ENCODE results near the gene ASIC3.

ASIC3 gene

DNA sequence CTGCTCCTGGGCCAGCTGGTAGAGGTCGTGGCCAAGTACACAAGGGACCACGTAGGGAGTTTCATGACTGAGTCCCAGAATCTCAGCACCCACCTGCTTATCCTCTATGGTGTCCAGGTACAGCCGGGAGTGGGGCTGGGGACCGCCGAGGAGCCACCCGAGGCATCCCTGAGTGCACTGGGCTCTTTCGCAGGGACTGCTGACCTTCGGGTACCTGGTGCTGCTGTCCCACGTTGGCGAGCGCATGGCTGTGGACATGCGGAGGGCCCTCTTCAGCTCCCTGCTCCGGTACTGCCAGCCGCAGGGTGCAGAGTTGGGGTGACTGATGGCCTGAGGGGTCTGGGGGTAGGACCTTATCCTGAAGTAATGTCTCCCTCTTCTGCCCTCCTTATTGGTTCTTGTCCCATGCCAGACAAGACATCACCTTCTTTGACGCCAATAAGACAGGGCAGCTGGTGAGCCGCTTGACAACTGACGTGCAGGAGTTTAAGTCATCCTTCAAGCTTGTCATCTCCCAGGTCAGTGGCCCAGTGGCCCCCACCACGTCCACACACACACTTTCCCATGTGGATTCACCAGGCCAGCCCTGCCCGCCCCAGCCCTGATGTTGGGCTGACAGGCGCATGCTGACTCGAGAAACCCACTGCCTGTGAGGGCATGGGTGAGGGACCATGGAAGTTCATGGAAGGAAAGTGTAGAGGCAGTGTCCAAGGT, 13.9 kb upstream of the ASIC3 start:
- 97% methylated on average over 20 of the region's 21 CpGs for WGBS
- no peak for DNase-seq
- Histone ChIP-seq H3K4me3 (ENCODE audit: insufficient read depth in 1 of 2, low read depth in 1 of 2, low read length in 2 of 2) (no peak overlapping the region), H2AFZ (ENCODE audit: low read depth, low read length) (no peak overlapping the region), H2BK120ac (ENCODE audit: low read depth, low read length) (no peak overlapping the region), H3K36me3 (ENCODE audit: control insufficient read depth in 1 of 2, insufficient read depth in 2 of 2, low read depth in 1 of 2, low read length in 2 of 2) (peaks cover 48 to 53% of the 10 kb centered on the region in 2 experiments), H3K79me1 (replicated peaks; ENCODE audit: low read length, poor library complexity, severe bottlenecking) (peaks cover 21% of the 10 kb centered on the region), H4K8ac (ENCODE audit: low read length) (no peak overlapping the region), H2BK15ac (ENCODE audit: low read depth, poor library complexity, severe bottlenecking) (no peak overlapping the region), H2BK5ac (ENCODE audit: low read depth, low read length, poor library complexity, severe bottlenecking) (no peak overlapping the region), H4K91ac (ENCODE audit: low read length) (no peak overlapping the region), H3K18ac (ENCODE audit: low read depth in 1 of 2, low read length in 2 of 2) (no peak overlapping the region), H3K4ac (ENCODE audit: low read depth in 1 of 2, low read length in 2 of 2) (no peak overlapping the region), H2BK12ac (ENCODE audit: low read length in 2 of 2) (no peak overlapping the region), H3K27me3 (ENCODE audit: control insufficient read depth in 1 of 2, insufficient read depth in 1 of 2, low read length in 2 of 2) (no peaks in the 10 kb centered on the region), H3K14ac (ENCODE audit: low read length in 2 of 2) (no peak overlapping the region), H3K9me3 (ENCODE audit: control insufficient read depth, low read length) (no peaks in the 10 kb centered on the region), H3K4me2 (ENCODE audit: low read length, poor library complexity, severe bottlenecking) (no peak overlapping the region), H2AK5ac (ENCODE audit: low read length, severe bottlenecking) (no peak overlapping the region), H3K4me1 (ENCODE audit: control insufficient read depth, insufficient read depth, low read depth, low read length) (peaks cover 17% of the 10 kb centered on the region), H3K27ac (ENCODE audit: low read length, poor library complexity, severe bottlenecking) (no peak overlapping the region), H3K23ac (ENCODE audit: low read length in 2 of 2) (no peak overlapping the region), H3K9ac (ENCODE audit: low read length) (no peak overlapping the region)

DNA sequence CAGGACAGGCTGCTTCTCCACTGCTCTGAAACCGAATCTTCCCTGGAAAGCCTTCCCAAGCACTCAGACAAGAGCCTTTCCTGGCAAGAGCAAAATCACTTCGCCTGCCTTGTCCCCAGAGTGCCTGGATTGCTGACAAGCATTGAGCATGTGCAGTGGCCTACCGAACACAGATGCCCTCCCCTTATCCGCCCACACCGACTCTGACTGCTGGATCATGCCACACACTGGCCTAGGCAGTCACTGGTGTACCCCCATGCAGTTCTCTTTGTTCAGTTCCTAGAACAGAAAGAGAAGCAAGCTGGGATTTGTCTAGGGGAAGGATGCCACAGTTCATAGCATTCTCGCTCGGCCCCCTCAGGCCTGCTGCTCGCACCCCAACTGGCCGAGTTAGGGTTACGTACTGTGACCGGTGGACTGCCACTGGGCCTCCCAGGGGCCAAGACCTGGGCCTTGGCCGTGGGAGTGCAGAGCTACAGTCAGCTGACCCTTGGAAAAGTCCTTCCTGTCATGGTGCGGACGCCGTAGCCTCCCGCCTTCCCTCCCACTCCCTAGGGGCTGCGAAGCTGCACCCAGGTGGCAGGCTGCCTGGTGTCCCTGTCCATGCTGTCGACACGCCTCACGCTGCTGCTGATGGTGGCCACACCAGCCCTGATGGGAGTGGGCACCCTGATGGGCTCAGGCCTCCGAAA, 13.2 kb upstream of the ASIC3 start:
- H2BK5ac ChIP-seq (ENCODE audit: low read depth, low read length, poor library complexity, severe bottlenecking): no peak overlapping the region
- no peak overlapping the region for H3K4ac ChIP-seq (ENCODE audit: low read depth in 1 of 2, low read length in 2 of 2)
- no peak overlapping the region for H2BK15ac ChIP-seq (ENCODE audit: low read depth, poor library complexity, severe bottlenecking)
- H3K27me3 ChIP-seq (ENCODE audit: control insufficient read depth in 1 of 2, insufficient read depth in 1 of 2, low read length in 2 of 2): no peaks in the 10 kb centered on the region
- H3K18ac ChIP-seq (ENCODE audit: low read depth in 1 of 2, low read length in 2 of 2): no peak overlapping the region
- no peak for DNase-seq
- H2AFZ ChIP-seq (ENCODE audit: low read depth, low read length): no peak overlapping the region
- H3K4me1 ChIP-seq (ENCODE audit: control insufficient read depth, insufficient read depth, low read depth, low read length): peaks cover 23% of the 10 kb centered on the region
- H3K9ac ChIP-seq (ENCODE audit: low read length): no peak overlapping the region
- H4K8ac ChIP-seq (ENCODE audit: low read length): no peak overlapping the region
- H4K91ac ChIP-seq (ENCODE audit: low read length): no peak overlapping the region
- no peak overlapping the region for H2AK5ac ChIP-seq (ENCODE audit: low read length, severe bottlenecking)
- H3K4me2 ChIP-seq (ENCODE audit: low read length, poor library complexity, severe bottlenecking): no peak overlapping the region
- 93% methylated on average over 20 of the region's 21 CpGs for WGBS
- H3K27ac ChIP-seq (ENCODE audit: low read length, poor library complexity, severe bottlenecking): no peak overlapping the region
- no peak overlapping the region for H3K4me3 ChIP-seq (ENCODE audit: insufficient read depth in 1 of 2, low read depth in 1 of 2, low read length in 2 of 2)
- no peak overlapping the region for H3K14ac ChIP-seq (ENCODE audit: low read length in 2 of 2)
- no peak overlapping the region for H2BK120ac ChIP-seq (ENCODE audit: low read depth, low read length)
- peak overlapping the region in 1 of 2 experiments; percentile 12 for H2BK12ac ChIP-seq (ENCODE audit: low read length in 2 of 2)
- H3K23ac ChIP-seq (ENCODE audit: low read length in 2 of 2): no peak overlapping the region
- no peaks in the 10 kb centered on the region for H3K9me3 ChIP-seq (ENCODE audit: control insufficient read depth, low read length)
- H3K79me1 ChIP-seq (replicated peaks; ENCODE audit: low read length, poor library complexity, severe bottlenecking): peaks cover 20% of the 10 kb centered on the region
- peaks cover 48 to 53% of the 10 kb centered on the region in 2 experiments for H3K36me3 ChIP-seq (ENCODE audit: control insufficient read depth in 1 of 2, insufficient read depth in 2 of 2, low read depth in 1 of 2, low read length in 2 of 2)

DNA sequence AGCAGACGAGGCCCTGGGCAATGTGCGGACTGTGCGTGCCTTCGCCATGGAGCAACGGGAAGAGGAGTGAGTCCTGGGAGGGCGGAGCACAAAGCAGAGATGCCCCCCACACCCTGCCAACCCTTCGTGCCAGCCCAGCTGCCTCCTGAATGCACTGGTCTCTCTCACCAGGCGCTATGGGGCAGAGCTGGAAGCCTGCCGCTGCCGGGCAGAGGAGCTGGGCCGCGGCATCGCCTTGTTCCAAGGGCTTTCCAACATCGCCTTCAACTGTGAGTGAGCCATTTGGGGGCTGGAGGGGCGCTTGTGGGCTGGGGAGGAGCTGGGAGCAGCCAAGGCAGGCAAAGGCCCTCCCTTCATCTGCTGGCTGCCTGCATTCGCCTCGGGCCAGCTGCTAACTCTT, 12.4 kb upstream of the ASIC3 start:
- 96% methylated on average over 17 of the region's 17 CpGs for WGBS
- no peak overlapping the region for H3K27ac ChIP-seq (ENCODE audit: low read length, poor library complexity, severe bottlenecking)
- DNase-seq: no peak

More for the DNA sequence above, 12.4 kb upstream of the ASIC3 start:
- H4K8ac ChIP-seq (ENCODE audit: low read length): no peak overlapping the region
- H2AFZ ChIP-seq (ENCODE audit: low read depth, low read length): no peak overlapping the region
- no peak overlapping the region for H3K4me3 ChIP-seq (ENCODE audit: insufficient read depth in 1 of 2, low read depth in 1 of 2, low read length in 2 of 2)
- no peak overlapping the region for H3K23ac ChIP-seq (ENCODE audit: low read length in 2 of 2)
- H3K9ac ChIP-seq (ENCODE audit: low read length): no peak overlapping the region
- no peak overlapping the region for H3K18ac ChIP-seq (ENCODE audit: low read depth in 1 of 2, low read length in 2 of 2)
- no peak overlapping the region for H3K4me2 ChIP-seq (ENCODE audit: low read length, poor library complexity, severe bottlenecking)
- no peaks in the 10 kb centered on the region for H3K27me3 ChIP-seq (ENCODE audit: control insufficient read depth in 1 of 2, insufficient read depth in 1 of 2, low read length in 2 of 2)
- no peak overlapping the region for H2BK5ac ChIP-seq (ENCODE audit: low read depth, low read length, poor library complexity, severe bottlenecking)
- H3K36me3 ChIP-seq (ENCODE audit: control insufficient read depth in 1 of 2, insufficient read depth in 2 of 2, low read depth in 1 of 2, low read length in 2 of 2): peaks cover 53 to 55% of the 10 kb centered on the region in 2 experiments
- H2BK15ac ChIP-seq (ENCODE audit: low read depth, poor library complexity, severe bottlenecking): no peak overlapping the region
- H3K4ac ChIP-seq (ENCODE audit: low read depth in 1 of 2, low read length in 2 of 2): no peak overlapping the region
- H3K9me3 ChIP-seq (ENCODE audit: control insufficient read depth, low read length): no peaks in the 10 kb centered on the region
- peaks cover 20% of the 10 kb centered on the region for H3K79me1 ChIP-seq (replicated peaks; ENCODE audit: low read length, poor library complexity, severe bottlenecking)
- H3K14ac ChIP-seq (ENCODE audit: low read length in 2 of 2): no peak overlapping the region
- H2BK12ac ChIP-seq (ENCODE audit: low read length in 2 of 2): no peak overlapping the region
- no peak overlapping the region for H4K91ac ChIP-seq (ENCODE audit: low read length)
- peaks cover 26% of the 10 kb centered on the region for H3K4me1 ChIP-seq (ENCODE audit: control insufficient read depth, insufficient read depth, low read depth, low read length)
- no peak overlapping the region for H2AK5ac ChIP-seq (ENCODE audit: low read length, severe bottlenecking)
- H2BK120ac ChIP-seq (ENCODE audit: low read depth, low read length): no peak overlapping the region
